GM19043 (cell line): ENCODE measurements around the gene FGFBP1.
A peak's percentile ranks its signal among the peaks of the same experiment; 100 is the strongest.

Experiments used
- ATAC-seq: cut with Tn5 transposase; IDR thresholded peaks from one replicate; pipeline ENCODE4 v1.9.1; 2021; ENCODE audit warnings: low read depth; ENCODE audit not compliant: unreplicated experiment

The FGFBP1 gene

DNA sequence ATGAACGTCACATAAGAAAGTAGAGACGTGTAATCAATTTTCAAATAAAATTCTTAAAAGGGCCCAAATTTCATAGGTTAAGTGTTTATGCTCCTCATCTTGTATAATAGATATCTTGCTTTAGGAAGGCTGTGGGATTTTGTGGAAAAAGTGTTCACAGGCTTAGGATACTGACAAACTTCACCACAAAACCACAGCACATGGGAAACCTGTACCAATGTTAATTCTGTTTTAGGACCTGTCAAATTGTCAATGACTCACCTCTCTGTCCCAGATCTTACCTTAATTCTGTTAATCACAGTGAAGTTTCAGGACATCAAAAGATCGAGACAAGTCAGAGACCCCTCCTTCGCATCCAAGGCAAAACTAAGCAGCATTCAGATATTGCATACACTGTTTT lies 24.2 kb downstream of the FGFBP1 start:
- no peak for ATAC-seq

GRCh38 chr4:15913631-15913970 lies 24.9 kb downstream of the FGFBP1 start:
- ATAC-seq = no peak

GRCh38 chr4:15912961-15913630 lies 25.4 kb downstream of the FGFBP1 start:
- no peak for ATAC-seq

GRCh38 chr4:15912236-15912635 lies 26.3 kb downstream of the FGFBP1 start:
- no peak for ATAC-seq

DNA sequence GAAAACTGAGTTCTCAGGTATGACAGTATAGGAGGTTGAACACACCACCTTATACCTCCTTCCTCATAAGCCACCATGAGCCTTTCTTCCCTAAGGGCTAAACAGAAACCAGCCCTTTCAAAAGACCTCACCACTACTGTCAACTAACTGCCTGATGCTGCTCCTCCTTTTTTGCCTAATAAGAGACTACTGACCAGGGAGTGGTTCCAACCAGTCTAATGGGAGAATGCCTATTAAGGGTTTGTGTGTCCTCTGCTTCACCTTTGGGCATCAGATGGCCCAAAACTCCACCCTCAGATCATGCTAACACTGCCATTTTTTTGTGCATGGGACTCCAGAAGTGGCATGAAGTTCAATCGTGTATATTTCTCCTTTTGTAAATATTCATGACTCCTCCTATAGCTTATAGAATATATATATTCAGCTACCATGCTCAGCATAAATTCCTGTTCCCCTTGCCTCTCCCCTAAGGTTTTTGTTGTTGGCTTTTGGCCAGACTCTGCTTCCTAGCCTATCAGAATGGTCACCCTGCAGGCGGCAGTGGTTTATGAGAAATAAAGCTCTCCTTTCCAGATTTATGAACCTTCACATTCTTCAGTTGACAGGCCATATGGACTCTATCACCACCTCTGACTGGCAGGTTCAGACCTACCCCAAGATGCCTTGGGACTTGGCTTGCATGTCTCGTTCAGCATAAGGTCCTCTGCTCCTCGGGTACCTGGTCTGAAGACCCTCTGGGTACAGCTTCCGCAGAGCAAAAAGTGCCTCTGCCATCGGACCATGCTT lies 28.2 kb downstream of the FGFBP1 start:
- ATAC-seq = no peak

DNA sequence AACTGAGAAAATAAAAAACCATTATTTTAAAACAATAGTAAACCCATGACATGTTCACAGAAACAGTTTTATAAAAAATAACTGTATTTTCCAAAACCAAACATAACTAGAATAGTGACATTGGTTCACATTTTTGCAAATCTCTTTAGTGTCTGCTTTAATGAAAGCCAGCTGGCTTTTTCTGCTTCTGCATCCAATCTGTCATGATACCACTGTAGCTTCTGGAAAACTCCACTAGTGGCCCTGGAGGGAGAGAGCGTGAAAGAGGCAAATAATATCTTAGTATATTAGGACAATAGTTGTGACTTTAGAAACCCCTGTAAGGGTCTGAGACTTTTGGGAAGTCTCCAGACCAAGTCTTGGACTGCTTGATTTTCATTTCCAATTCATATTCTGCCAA lies 31.1 kb downstream of the FGFBP1 start:
- no peak for ATAC-seq

DNA sequence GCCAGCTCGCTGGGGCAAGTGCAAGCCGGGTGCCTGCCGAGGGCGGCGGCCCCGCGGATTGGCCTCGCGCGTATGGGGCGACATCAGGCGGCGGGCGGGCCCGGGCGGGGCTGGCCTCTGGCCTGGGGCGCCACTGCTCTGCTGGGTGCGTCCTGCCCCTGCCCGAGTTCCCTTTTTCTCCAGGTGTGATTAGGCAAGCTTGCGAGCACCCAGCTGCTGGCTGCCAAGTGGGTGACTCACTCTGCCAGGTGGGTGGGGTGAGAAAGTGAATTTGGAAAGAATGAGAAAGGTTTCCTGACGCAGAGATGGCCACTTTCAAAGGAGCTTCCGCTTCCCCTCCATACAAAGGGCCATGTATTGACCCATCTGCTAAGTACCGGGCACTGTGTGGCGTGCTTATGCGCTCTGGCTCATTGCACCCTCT lies 32.5 kb downstream of the FGFBP1 start:
- no peak for ATAC-seq

- ATAC-seq = no peak
These were observed 35.8 kb downstream of the FGFBP1 start for GRCh38 chr4:15902746-15903145.

- no peak for ATAC-seq
These were observed 36.5 kb downstream of the FGFBP1 start for GRCh38 chr4:15901998-15902397.

DNA sequence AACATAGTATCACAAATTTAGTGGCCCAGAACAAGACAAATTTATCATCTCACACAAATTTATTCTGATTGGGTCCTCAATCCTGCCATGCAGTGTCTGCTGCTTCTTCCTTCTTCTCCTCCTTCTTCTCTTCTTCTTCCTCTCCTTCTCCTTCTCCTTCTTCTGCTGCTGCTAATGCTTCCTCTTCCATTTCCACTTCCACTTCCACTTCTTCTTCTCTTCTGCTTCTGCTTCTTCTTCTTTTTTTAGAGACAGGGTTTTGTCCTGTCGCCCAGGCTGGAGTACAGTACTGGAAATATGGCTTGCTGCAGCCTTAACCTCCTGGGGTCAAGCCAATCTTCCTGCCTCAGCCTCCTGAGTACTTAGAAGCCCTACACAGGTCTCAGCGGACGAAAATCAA lies 37.5 kb downstream of the FGFBP1 start:
- no peak for ATAC-seq

GRCh38 chr4:15899511-15899910 lies 39.0 kb downstream of the FGFBP1 start:
- no peak for ATAC-seq

- ATAC-seq = no peak
These were observed 39.6 kb downstream of the FGFBP1 start for GRCh38 chr4:15898902-15899301.

DNA sequence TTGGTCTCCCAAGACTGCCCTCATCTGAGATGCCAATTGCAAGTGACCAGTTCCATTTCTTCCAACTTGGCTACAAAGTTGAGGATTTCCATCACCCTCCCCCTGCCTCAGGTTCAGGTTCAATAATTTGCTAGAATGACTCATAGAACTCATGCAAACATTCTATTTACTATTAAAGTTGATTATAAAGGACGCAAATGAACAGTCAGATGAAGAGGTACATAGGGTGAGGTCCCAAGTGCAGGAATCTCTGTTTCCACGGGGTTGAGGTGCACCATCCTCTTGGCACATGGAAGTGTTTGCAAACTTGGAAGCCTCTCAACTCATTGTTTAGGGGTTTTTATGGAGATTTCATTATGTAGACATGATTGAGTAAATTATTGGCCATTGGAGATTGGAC lies 41.0 kb downstream of the FGFBP1 start:
- no peak for ATAC-seq

DNA sequence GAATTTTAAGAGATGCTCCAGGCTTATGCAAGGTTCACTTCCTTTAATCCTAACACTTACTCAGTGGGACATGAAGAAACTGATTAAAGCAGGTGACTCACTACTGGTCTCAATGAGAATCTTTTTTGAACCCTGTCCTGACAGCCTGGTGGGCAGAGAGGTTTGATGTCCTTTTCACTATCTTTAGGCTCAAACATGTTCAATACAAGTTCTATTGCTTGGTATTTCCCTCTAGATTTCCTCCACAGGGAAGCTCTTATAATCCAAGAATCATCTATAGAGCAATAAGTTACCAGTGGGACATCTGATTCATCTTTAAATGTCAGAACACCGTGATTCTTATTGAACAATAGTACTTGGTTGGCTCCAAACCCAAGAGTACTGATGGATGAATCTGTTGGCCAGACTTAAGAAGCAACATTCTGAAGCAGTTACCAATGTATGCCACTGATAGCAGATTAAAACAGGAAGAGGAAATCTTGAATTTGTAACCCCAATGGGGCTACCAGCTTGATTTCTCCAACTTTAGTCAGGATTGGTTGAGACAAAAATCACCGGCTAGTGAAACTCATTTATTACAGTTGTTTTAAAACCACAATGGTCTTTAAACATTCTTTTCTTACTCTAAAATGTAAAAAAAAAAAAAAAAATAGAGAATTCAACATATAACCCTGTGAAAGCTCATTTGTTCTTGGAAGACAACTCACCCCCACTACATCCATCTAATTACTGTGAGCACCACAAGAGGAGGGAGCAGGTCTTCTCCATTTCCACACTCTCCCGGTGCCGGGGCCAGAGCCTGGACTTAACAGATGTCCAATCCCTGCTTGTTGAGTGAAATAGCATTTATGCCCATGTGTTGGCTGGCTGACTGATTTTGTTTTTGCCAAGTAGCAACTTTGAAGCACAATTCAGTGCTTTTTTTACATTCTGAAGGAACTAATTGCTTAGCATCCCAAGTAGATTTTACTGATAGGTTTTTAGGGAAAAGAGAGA lies 43.3 kb downstream of the FGFBP1 start:
- no peak for ATAC-seq

- no peak for ATAC-seq
These were observed 44.1 kb downstream of the FGFBP1 start for GRCh38 chr4:15894393-15894792.

- ATAC-seq = no peak
These were observed 44.6 kb downstream of the FGFBP1 start for GRCh38 chr4:15893962-15894361.

- ATAC-seq = peak; percentile 67
These were observed 47.2 kb downstream of the FGFBP1 start for GRCh38 chr4:15891312-15891711.

DNA sequence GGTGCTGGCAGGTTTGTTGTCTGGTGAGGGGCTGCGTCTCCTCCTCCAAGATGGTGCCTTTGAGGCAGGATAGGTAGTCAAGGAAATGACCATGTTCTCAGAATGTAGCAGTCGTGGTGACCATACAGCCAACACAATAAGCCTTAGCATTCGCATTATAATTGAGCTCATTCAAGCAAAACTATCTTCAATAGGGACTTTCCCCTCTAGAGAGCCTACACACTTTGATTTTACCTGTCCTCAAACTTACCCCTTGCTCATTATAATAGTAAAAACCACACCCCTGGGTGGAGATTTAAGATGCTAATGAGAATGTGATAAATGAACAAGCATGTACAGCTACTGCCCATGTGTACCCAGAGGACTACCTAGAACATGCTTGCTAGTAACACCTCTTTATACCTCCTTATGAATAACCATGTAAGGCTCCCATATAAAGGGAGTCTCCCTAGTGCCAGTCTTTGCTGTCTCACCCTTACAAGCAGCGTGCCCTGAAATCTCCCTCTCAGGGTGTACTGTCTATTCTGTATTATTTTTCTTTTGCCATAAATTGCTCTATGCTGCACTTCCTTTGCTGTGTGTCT lies 48.2 kb downstream of the FGFBP1 start:
- ATAC-seq = no peak

- ATAC-seq = no peak
These were observed 50.0 kb downstream of the FGFBP1 start for GRCh38 chr4:15888515-15888914.
